HG03354 (cell line): ENCODE measurements around the gene PCSK2.

Experiments used
- ATAC-seq: cut with Tn5 transposase; IDR thresholded peaks from one replicate; pipeline ENCODE4 v1.9.1; 2021; ENCODE audit warnings: mild to moderate bottlenecking; ENCODE audit not compliant: unreplicated experiment, poor library complexity, severe bottlenecking

PCSK2 gene

DNA sequence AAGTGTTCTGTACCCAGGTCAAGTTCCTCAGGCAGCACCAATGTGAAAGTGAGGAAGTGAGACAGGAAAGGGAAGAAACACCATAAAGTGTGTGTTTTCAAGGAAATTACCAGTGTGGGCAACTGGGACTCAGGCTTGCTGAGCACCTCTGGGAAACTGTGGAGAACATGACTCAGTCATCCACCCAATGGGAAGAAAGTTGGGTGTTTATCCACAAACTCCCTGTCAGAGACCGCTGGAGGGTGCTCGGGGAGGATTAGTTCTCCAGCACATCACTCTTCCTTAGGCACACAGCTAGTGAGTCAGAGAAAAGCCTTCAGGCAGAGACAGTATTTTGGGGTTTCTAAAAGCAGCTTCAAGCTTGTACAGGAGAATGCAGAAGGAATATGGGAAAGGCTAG, 93.6 kb downstream of the PCSK2 start:
- no peak for ATAC-seq

DNA sequence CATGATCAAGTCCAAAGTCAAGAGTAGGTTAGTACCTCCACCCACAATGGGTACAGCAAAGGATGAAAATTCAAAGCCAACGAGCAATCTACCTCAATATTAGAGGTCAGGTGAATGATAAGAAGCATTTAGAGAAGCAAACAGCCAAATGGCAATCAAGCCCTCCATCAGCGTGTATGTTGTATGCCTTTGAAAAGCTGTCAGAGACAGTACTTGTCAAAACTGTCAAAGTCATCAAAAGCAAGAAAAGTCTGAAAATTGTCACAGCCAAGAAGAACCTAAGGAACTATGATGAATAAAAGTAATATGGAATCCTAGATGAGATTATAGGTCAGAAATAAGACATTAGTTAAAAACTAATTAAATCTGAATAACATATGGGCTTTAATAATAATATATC, 99.3 kb downstream of the PCSK2 start:
- ATAC-seq: no peak

DNA sequence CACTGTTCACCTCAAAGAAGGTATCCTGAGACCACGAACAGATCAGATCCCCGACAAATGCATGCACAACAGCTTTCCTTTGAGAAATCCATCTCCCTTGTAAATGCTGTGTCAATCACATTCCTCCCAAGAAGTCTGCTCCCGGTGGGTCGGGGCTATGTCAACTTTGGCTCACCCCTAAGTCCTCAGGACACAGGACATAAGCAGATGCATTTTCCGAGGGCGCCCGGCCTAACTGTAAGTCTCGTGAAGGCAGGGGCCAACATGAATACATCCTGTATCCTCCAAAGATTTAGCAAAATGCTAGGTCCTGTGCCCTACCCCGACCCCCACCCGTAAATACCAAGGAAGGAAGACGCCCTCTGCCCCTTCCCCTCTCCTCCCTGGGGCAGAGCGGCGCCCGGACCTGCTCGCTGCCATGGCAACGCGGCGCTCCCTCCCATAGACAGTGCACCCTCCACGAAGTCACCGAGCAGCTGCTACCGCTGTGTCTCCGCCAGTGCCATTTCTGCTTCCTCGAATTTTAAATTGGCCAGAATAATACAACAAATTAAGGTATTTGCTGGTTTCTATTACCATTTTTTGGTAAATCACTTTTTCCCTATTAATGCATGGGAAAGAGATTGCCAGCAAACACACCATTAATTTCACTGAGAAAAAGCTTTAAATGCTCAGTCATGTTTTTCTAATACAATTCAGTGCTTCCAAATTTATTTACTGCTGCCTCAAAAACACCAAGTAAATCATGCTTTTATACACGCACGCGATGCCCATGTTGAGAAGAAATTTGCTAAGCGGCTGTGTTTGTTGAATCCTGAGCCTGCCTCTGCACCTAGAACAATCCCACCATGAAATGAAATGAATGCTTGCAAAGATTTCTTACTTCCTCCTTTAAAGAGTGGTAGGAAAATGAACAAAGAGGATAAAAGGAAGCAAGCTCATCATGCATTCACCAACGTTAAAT, 100.6 kb downstream of the PCSK2 start:
- ATAC-seq: no peak

DNA sequence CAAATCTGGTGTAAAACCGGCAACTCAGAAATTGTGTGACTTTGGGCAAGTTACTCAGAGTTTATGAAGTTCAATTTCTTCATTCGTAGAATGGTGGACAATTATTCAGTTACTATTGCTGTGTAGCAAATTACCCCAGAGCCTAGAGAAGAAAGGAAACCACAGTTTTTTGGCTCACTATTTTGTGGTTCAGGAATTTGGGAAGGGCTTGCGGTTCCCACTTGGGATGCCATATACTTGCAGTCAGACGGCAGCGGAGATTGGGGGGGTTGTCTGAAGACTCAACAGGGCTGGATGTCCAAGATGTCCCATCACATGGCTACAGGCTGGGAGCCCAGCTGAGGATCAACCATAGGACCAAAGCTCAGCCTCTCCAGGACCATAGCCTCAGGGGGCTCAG, 108.1 kb downstream of the PCSK2 start:
- no peak for ATAC-seq

DNA sequence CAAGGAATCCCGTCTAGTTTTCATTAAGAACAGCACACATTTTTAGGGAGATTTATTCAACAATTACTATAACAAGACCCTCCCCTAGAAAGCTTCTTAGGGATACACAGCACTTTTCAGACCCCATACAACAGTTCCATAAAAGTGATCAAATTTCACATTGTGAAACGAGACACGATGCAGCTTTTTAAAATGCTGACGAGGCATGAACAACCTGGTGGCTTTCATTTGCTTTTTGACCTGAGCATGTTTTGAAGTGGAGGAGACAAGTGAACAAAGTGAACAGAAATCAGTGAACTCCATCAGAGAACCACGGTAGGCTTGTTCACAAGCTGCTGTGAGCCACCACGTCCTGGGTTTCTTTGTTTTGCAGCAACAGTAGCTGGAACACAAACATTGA, 112.2 kb downstream of the PCSK2 start:
- ATAC-seq: no peak

DNA sequence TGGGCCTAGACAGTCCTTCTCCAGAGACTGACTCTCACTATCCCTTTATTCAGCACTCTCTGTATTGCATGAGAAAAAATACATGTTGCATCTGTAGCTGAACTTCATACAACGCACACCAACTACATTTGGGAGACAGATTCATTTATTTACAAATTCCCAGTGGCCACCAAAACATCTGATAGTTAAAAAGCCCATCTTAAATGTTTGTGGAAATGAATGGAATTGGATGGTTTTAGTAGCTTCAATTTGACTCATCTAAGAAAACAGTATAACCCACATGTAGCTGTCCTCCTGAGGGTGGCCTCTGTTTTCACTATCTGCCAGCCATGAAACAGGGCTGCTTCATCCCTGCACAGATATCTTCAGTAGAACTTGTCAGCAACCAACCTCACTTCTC, 116.3 kb downstream of the PCSK2 start:
- ATAC-seq: no peak

DNA sequence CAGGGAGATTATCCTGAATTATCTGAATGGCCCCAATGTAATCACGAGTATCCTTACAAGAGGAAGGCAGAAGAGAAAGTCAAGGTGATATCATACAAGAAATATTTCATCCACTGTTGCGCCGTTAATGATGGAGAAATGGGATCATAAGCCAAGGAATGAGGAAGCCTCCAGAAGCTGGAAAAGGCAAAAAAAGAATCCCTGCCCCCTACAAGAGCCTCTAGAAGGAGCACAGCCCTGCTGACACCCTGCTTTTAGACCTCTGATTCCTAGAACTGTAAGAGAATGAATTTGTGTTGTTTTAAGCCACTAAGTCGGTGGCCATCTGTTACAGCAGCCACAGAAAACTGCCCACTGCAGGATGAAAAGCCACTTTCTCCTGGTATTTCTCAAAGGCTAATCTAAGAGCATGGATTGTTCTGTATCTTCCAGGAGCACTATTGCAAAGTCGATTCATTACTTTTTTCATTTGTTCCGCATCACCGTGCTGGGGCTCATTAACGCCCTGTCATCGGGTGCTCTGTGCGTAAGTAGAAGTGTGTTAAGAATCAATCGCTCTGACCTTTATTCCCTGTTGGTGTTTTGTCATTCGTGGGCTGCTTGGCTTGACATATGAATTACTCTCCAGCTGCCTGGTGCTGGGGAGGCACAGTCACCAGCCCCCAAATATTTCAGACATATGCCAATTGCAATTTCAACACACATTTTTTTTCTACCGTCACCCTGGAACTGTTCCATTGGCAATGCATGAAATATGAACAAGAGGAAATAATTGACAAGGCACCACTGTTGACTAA, 117.0 kb downstream of the PCSK2 start:
- ATAC-seq: no peak

DNA sequence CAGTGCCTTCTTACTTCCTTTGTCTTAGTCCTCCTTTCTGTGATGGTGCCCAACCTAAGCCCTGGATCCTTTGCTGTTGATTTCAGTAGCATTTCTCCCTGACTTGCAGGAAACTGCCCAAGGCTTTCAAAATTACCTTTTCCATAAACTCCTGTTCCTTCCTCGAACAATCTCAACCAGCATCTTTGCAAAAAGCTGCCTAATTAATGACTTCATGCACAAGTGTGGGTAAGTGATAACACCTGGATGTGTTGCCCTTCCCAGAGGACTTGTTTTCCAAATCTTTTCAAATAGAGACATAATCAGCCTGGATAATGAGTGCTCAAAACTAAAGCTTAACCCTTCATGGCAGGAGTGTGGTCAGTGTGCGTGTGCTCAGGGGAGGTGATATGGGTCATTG, 118.0 kb downstream of the PCSK2 start:
- ATAC-seq: no peak

DNA sequence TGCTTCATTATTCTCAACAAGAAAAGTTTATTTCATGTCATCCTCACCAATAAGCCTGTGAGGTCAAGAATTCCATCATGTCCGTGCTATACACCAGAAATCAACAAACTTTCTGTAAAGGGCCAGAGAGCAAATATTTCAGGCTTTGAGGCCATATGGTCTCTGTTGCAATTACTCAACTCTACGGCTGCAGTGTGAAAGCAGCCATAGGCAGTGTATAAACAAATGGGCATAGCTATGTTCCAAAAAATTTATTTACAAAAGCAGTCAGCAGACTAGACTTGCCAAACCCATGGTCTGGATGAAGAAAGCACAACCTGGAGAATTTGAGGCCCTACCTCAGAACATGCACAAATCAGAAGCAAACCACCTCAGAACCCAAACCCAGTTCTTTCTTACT, 118.5 kb downstream of the PCSK2 start:
- no peak for ATAC-seq

DNA sequence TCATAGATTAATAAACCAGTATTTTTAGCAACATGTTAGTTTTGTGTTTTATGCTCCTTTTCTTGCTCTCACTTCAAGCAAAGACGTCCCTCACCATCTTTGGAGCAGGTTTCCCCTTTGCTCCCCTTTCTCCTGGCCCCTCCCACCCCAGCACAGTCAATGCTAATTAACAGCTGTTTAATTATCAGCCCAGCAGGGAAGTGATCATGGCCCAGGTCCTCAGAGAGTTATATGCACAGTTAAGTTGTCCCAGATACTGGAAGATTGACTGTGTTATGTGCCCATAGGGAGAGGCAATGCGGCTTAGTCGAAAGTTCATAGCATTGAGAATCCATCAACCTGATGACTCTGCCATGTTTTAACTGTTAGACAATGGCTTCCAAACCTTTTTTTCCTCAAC, 123.5 kb downstream of the PCSK2 start:
- no peak for ATAC-seq

DNA sequence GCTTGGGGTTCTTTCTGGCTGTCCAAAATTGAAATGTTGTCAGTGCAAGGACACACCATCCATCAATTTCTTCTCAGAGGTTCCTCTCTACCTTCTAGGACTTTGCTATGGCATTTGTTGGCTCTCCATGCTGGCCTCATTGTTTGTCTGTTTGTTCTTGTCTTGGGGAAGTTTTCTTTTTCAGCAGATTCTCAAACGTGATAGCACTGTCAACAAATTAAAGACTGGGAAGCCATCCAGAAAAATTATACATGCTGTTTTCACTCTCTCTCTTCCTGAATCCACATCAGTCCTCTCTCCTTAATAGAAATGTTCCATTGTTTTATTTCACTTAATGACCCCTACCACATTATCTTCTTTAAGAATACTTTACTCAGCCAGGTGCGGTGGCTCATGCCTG, 130.4 kb downstream of the PCSK2 start:
- no peak for ATAC-seq

DNA sequence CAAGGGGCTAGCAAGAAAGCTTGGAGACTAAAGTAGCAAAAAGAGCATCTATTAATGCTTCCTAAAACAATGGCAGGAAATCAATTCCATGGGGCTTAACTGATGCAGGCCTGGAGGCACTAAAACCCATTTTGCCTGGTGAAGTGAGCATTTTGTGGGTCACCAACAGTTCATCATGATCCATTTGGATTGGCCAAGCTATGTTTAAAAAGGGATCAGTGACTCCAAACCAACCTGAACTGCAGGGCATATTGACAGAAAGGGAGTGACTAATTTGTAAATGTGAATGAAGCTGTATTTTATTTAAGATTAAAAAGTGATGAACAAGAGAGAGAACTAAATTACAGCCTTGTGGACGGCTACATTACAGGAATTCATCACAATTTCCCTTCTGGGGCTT, 132.0 kb downstream of the PCSK2 start:
- ATAC-seq: no peak

DNA sequence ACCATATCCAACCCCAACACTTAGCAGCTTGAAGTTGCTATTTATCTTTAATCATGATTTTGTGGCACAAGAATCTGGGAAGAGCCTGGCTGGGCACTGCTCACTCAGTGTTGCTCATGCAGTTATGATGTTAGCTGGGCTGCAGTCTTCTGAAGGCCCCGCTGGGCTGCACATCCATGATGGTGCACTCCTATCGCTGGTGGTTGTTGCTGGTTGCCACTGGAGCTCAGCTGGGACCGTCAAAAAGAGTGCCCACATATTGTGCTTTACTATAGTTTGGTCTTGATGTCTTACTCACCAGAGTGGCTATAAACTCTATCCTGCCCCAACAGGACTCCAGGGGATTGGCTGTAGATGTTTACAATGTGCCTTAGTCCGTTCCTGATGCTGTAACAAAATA, 137.8 kb downstream of the PCSK2 start:
- ATAC-seq: no peak

DNA sequence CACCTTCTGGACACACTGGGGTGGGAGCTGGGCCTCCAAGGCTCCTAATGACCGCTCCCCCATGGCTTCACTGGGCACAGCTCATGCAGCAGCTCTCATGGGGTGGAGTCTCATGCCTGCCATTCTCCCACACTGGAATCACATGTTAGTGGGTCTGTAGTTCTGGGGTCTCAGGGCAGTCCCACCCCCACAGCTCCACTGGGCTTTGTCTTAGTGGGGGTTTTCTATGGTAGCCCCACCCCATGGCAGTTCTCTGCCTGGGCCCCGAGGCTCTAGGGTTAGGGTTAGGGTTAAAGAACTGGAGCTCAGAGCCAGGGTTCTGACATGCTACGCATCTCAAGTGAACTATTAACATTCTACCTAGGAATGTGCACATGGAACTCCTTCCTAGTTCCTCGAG, 139.0 kb downstream of the PCSK2 start:
- no peak for ATAC-seq

DNA sequence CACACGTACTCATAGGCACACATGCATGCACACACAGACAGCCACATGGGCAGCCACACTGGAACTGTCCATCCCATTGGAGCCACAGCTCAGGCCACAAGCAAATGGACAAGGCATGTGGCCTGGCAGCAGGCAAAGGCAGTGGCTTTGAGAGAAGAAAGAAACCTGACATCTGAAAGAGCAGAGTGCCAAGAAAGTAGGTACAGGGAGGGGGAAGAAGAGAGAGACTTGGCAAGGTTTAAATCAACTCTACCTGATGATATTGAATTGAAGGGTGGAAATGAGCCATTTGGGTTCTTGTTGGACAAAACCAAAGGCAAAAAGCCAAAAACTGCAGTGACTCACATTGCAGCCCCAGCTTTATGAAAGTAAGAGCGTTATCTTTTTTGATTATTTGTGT, 142.7 kb downstream of the PCSK2 start:
- no peak for ATAC-seq

DNA sequence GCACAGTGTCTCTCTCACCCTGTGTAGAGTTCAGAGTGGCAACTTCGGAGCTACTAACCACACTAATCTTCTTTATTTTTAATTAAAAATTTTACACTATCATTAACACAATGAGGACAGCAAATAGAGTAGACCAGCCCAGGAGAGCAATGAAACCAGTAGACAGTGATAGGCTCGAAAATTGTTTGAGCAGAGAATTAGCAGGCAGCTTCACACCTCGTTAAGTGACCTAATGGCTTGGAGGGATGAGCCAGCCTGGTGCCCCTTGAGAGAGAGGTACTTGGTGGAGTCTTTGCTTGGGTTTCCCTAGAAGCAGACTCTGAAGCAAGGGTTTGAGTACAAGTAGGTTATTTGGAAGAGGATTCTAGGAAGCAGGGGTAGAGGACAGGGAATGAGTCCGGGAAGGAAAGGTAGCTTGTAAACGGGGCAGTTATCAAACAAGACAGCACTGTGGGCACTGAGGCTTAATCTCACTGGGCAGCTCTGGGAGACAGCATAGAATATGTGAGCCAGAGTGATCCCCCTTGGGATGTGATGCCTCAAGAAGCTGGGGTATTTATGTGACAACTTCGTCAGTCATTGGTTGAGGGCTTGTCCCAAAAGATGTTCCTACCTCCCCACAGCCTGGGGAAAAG, 146.1 kb downstream of the PCSK2 start:
- ATAC-seq: no peak

DNA sequence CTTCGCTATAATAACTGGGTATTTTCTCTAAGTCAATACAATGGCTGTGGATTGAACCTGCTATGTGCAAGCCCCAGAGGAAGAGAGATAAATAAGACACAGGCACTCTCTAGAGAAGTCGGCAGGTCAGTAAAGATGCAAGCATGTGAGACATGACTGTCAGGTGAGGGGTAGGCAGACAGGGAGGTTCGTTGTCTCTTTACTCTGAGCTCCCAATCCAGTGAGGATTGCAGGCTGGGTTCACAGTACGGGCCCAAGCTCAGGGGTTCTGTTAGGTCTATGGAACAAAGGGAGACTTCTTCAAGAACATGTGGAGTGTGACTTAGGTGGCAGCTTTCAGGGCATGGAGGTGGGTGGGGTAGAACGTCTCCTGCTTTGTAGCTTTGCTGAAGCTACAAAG, 147.2 kb downstream of the PCSK2 start:
- ATAC-seq: no peak

DNA sequence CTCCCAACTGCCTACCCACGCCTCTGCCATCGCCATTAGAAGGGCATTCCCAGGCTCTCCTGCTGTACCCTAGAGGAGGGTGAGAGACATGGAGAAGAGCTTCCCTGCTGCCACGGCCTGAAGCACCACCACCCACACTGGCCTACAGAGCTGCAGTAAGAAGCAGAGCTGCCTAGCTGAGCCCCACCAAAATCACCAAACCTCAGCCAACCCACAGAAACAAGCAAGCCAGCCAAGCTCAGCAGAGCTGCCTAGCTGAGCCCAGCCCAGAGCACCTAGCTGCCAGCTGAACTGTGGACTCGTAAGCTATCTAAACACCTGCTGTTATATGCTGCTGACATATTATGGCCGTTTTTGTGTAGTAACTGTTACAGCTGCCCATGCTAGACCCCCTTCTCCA, 149.2 kb downstream of the PCSK2 start:
- ATAC-seq: no peak

DNA sequence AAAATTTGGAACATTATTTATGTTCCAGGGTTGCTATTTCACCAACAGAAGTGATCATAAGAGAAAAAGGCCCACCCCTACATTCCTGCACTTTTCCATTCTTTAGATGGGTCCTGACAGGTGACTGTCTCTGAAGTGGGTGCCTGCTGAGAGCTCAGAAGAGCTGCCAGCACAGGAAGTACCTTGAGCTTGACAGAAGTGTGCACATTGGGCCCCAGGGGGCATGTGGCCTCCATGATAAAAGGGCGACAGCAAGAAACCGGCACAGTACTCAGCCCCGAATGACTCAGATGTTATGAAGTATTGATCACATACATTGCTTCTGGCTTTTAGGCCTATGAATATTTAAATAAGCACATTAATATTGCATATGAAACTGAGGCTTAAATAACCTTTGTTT, 150.4 kb downstream of the PCSK2 start:
- no peak for ATAC-seq

DNA sequence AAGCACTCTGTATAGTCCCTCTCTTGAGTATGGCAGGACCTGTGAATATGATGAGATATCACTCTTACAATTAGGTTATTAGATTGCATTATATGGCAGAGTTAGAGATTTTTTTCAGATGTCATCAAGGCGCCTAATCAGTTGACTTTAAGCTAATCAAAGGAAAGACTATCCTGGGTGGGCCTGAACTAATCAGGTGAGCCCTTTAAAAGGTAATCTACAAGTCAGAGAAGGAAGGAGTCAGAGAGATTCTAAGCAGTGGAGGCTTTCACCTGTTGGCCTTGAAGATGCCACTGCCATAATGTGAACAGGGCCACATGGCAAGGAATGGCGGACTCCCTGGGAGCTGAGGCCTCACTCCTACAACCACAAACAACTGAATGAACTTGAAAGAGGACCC, 152.8 kb downstream of the PCSK2 start:
- no peak for ATAC-seq

DNA sequence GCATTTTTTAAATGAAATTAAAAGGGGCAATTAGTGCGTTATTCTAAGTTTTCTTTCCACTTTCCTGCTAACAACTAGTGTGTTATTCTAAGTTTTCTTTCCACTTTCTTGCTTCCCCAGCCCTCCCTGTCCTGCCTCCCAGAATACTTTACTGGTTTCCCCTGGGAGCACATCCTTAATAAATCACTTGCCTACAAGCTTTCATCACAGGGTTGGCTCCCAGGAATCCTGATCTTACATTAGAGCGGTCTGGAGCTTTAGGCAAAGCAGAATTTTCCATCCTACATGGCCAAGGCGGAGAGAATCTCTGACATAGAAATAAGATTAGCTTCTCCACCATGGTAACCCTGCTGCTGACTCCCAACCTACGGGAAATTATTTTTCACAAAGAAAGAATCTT, 154.0 kb downstream of the PCSK2 start:
- no peak for ATAC-seq
